Testis (tissue), 2 donors: ENCODE data around the gene CDK11B.

ENCODE experiments used
- POLR2A ChIP-seq: fragments of 450-650 bp; IDR thresholded peaks from one replicate; pipeline ENCODE4 v1.6.1; 2017; ENCODE audit warnings: antibody characterized with exemption, mild to moderate bottlenecking, moderate library complexity
- TF ChIP-seq, protein P1 (sequence below), 3 experiments: fragments of 450-650 bp in 2 of 3; fragments of 200-600 bp in 1 of 3; sonication (generic) in 1 of 3; IDR thresholded peaks; one replicate each; pipeline ENCODE4 v1.5.1; 2016 to 2019; ENCODE audit warnings: antibody characterized with exemption in 3 of 3, mild to moderate bottlenecking in 2 of 3, moderate library complexity in 1 of 3

DNA sequence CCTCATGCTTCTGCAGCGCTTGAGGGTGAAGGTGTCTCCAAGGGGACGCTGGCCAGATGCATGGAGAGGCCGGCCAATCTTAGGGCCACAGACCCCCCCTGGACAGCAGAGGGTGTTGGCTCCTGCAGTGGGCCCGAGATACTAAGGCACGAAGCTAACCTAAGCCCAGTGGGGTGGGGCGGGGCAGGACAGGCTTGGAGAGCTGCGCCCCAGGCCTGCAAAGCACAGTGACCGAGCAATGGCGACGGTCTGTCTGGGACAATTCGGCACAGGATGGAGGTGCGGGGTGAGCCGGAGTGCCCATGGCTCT lies 60.1 kb downstream of the CDK11B start:
- TF ChIP-seq, protein P1, sequence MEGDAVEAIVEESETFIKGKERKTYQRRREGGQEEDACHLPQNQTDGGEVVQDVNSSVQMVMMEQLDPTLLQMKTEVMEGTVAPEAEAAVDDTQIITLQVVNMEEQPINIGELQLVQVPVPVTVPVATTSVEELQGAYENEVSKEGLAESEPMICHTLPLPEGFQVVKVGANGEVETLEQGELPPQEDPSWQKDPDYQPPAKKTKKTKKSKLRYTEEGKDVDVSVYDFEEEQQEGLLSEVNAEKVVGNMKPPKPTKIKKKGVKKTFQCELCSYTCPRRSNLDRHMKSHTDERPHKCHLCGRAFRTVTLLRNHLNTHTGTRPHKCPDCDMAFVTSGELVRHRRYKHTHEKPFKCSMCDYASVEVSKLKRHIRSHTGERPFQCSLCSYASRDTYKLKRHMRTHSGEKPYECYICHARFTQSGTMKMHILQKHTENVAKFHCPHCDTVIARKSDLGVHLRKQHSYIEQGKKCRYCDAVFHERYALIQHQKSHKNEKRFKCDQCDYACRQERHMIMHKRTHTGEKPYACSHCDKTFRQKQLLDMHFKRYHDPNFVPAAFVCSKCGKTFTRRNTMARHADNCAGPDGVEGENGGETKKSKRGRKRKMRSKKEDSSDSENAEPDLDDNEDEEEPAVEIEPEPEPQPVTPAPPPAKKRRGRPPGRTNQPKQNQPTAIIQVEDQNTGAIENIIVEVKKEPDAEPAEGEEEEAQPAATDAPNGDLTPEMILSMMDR (IDR thresholded peaks at IDR 0.05) = no peak
- no peak for TF ChIP-seq POLR2A
